GM20431 (cell line): ENCODE results near the gene ZNF385B.

Experiments
- in situ Hi-C: fragments of 300-500 bp; cut with MseI, MboI; formaldehyde crosslinking; loops from one replicate; pipeline ENCODE4 v1.15.0; 2020; ENCODE audit warnings: low sequenced_read_pairs; ENCODE audit not compliant: unreplicated experiment

Gene ZNF385B

DNA sequence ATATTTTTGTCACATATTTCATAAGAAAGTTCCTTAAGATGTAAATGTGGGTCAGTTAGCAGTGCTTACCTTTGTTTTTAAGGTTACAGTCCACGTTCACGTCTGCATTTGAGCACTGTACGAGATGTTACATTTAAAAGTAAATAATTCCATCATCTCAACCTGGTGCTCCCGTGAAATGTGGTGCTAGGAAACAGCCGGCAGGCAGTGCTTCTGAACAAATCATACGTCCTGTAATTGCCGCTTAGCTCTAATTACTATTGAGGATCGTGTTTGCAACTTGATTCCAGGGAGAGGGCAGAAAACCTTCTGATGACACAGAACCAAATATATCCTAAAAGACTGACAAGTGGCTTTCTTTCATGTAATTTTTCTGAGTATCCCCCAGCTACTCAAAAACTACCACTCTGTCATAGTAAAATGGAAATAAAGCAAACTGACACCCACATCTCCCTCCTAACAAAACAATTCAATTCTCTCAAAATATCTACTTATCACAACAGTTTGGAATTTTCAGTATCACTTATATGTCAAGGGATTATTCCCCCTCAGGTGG, 299.0 kb downstream of the ZNF385B start:
- in situ Hi-C loops: no loop called here

DNA sequence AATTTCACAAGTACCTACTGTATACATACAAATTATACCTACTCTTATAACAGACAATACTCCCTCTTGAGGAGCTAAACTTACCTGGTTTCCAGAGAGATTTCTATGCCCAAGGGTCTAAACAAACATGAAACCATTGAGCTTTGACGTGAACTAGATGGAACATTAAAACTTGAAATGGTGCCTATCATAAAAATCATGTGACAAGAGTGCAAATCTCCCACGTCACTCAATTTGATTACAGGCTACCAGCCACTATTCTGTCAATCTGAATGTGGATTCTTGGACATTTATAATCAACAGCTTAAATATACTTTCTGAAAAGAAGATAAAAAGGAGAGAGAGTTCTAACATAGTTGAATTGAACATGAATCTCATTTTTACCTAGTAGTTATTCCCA, 299.7 kb downstream of the ZNF385B start:
- in situ Hi-C loops: no loop called here

DNA sequence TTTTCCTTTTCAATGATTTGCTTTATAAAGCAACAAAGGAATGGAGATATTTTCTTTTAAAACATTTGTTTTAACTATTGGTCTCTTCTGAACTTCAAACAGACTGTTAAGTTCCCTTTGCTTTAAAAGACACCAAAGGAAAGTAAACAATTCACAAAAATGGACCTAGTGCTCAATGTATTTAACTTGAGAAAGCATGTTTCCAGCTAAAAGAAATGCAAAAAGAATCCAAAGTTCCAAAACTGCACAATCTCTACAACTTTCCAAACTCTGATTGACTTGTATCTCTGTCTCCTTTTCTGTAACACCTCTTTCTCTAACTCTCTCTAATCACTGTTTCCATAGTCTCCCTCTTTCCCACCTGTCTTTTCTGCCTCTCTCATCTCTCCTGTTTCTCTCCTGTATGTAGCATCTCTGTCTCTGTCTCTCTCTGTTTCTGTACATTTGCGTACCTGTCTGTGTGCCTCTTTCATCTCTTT, 301.1 kb downstream of the ZNF385B start:
- in situ Hi-C loops: no loop called here

DNA sequence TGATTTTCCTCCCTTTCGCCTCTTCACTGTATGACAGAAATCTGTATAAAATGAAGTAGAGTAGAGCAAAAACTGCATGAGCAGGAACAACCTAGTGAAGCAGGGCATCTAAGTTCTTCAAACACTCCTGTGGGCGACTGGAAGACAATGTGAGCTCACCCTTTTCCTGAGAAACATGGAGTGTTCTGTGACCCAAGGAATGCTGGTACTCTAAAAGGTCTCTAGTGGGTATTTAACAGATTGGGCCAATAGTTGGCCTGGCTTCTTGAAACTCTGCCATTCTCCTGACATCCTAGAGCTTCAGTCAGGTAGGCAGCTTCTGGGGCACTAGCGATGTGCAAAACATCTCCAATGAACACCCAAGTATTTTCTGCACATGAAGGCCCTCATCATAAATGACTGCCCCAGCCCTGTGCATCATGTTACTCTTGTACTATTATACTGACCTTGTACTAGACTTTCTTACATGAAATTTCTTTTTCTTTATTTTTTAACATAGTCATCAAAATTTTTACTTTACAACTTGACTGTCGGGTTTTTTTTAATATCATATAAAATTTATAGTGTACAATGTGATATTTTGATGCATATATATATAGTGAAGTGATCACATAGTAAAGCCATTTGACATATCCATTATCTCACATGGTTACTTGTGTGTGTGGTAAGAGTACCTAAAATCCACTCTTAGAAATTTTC, 302.2 kb downstream of the ZNF385B start:
- in situ Hi-C loops: no loop called here

DNA sequence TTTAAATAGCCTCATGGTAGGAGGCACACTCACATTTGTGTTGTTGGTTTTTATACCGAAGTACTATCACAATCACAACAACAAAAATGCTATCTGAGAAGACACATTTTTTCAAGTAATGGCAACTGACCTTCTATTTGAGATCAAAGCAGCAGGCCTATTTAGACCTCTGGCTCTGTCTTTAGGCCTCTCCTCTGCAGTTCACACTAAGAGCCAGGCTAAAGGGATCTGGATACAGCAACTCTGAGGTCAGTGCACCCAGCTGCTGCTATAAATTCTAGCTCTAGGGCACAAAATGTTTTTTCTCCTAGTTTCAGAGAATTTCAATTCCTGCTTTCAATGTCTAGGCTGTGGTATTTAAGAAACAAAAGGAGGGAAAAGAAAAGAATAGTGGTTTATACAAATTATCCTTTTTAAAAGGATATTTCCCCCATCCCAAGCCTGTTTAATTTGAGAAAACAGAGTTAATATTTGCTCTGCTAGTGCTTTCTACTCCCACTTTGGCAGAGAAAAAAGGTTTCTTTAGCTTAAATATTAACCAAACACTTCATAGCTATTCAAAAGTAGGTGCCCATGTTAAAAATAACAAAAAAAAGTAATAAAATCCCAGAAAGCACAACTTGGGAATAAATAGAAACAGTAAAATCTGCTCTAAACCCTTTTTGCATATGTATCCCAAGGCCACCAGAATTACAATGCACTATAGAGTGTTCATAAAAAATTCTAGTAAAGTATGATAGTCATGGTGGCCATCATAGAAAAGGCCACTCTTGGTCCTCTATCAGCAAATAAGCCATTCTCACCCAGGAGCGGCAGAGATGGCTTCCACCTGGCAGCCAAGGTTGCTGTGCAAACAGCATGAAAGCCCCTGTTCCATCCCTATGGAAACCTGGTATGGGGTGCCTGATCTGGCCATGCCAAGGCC, 303.1 kb downstream of the ZNF385B start:
- in situ Hi-C loops: no loop called here

DNA sequence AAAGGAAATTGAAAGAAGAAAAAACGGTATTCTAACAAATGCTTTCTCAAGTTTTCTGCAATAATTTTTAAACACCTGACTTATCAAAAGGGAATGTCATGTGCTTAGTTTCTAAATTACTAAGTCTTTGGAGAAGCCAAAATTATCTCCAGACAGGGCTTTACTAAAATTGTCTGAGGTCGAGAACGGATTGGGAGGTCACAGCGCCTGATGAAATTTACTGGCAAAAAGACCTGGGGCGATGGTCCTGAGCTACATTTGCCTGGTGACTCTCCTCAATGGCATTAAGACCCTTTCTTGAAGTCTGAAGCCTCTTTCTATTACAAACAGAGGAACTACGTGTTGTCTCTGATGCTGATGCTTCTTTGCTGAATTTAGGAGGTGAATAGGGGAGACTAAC, 305.0 kb downstream of the ZNF385B start:
- in situ Hi-C loops: no loop called here

DNA sequence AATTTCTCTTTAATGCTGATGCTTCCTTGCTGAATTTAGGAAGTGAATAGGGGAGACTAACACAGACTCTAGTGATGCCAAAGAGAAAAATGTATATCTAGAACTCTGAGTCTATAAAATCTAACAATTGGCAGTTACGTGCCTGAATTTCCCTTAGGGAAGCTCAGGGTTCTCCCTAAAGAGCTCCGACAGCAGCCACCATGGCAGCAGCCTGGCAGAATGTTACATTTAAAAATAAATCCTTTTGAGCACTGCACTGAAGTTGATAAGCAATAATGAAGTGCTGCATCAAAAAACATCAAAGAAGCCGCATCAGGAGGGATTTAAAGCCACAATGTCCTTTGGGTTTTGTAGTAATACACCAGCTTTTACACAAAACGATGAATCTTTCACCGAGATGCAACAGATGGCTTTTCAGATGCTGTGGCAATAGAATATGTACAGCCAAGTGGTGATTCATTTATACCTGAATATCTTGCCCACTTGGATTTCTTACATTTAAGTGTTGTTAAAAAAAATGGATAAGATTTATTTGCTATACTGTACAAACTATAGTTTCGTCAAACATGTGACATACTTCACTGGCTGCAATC, 305.6 kb downstream of the ZNF385B start:
- in situ Hi-C loops: no loop called here

DNA sequence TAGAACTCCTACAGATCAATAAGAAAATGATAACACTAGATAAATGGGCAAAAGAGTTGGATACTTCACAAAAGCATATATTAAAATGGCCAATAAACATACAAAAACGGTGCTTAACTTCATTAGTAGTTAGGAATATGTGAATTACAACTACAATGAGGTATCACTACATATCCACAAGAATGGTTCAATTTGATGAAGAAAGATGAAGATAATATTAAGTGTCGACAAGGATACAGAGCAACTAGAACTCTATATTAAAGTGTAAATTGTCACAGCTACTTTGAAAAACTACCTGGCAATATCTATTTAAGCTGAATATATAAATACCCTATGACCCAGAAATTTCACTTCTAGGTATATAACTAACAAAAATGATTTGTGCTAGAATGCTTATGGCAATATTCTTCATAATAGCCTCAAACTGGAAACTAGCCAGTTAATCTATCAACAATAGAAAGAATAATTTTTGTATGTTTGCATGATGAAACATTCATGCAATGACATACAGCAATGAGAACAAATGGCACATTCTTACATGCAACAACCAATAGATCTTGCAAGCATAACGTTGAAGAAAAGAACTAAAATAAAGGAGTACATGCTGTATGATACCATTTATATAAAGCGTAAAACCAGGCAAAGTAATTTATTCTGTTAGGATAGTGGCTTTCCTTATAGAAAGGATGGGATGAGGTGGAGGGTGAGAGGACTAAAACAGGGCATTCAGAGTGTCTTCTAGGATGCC, 306.6 kb downstream of the ZNF385B start:
- in situ Hi-C loops: no loop called here

DNA sequence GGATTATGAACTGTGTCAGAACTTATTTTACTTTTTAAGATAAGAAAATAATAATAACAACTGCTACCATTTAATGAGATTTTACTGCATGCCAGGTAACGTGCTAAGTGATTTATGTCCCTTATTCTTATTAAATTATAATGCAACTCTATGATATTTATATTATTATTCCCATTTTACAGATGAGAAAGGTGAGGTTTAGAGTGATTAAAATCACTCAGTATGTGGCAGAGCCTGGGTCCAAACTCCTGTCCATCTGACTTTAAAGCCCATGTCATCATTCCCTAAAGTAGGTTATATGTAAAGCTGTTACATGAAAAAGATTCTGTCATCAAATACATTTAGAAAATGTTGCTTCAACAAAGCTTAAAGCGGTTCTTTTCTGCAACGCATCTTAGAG, 308.0 kb downstream of the ZNF385B start:
- in situ Hi-C loops: no loop called here

DNA sequence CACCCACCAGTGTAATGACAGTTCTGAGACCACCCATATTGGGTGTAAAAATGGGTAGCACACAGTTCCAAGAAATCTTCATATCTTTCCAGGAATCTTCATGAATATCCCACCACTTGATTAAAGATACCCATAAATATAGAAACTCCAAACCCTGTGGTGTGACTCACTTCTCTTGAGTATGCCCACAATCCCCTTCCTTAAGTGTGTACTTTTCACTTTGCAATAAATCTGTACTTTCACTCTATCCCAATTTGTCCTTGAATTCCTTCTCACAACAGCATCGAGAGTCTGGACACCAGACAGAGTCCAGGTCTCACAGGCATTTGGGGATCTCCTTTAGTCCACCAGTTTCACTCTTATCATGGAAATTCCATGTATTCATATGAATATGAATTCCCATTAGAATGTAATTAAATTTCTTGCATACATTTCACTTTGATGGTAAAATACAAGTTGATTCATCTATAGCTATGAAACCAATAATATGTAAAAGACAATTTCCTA, 309.8 kb downstream of the ZNF385B start:
- in situ Hi-C loops: no loop called here

DNA sequence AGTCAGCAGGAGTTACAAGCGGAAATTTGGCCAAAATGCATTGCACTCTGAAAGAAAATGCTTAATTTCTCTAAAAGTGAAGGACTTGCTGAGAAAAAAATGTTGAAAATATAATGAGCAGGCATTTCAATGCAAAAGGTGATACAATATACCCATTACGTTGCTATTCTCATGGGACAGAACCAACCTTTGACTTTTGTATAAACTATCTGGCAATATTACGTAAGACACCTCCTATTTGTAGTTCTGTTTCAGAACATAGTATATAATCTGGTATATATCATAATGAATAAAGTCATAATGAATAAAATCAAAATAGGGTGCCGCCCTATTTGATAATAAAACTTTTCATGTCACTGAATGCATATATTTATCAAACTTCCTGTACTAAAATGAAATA, 310.6 kb downstream of the ZNF385B start:
- in situ Hi-C loops: no loop called here

DNA sequence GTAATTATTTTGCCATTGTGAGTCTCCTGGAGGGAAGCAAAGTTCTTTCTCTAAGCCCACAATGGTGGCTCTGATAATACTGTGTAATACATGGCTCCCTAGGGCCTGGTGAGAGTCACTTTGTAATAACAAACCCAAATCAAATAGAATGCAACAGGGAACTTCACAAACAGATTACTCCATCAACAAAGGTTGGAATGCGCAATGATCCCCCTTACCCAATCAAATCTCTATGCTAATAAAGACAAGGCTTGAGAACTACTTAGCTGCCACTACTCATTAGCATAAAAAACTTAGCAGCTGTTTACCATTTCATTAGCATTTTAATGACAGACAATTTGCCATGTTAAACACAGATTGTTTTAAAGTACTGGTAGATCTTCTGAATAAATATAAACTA, 311.2 kb downstream of the ZNF385B start:
- in situ Hi-C loops: no loop called here

DNA sequence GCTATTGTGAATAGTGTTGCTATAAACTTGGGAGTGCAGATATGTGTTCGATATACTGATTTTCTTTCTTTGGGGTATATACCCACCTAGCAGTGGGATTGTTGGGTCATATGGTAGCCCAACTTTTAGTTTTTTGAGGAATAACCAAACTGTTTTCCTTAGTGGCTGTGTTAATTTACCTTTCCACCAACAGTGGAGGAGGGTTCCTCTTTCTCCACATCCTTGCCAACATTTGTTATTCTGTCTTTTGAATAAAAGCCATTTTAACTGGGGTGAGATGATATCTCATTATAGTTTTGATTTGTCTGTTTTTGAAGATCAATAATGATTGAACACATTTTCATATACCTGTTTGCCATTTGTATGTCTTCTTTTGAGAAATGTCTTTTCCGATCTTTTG, 314.8 kb downstream of the ZNF385B start:
- in situ Hi-C loops: no loop called here

DNA sequence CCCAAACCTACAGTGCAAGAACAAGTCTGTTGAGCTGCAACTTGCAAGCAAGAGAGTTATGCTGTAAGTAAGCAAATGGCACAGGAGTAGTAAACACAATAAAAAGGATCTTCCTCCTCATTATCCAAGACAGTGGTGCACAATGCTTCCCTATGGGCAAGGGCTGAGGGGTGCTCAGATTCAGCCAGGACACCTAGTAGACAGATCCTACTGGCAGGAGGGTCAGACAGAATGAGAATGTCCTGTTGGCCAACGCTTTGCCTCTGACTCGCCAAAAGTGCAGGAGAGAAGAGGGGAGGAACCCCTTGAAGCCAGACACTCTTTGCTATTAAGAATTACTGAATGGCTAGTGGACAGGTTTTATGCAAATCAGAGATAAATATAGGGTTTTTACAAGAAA, 316.4 kb downstream of the ZNF385B start:
- in situ Hi-C loops: no loop called here

DNA sequence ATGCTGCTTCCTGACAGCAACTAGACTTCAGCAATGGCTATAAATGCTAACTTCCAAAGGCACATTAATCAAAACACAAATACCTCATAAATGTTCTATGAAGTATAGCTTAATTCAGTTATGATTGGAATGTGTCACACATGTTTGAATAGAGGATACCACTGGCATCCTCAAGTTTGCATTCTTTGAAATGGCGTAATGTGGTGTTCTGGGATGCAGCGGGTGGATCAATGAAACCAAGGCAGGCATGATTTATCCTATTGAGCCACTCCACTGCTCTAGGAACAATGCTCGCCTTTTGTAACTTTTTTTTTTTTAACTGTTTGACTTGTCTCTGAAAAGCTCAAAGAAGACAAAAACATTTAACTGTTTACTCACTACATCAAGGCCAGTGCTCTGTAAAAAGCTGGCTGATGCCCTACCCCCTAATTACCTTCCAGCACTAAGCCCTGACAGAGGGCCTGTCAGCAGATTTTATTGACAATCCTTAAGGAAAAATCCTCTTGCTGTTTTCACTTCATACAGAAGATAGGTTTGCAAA, 318.0 kb downstream of the ZNF385B start:
- in situ Hi-C loops: no loop called here

DNA sequence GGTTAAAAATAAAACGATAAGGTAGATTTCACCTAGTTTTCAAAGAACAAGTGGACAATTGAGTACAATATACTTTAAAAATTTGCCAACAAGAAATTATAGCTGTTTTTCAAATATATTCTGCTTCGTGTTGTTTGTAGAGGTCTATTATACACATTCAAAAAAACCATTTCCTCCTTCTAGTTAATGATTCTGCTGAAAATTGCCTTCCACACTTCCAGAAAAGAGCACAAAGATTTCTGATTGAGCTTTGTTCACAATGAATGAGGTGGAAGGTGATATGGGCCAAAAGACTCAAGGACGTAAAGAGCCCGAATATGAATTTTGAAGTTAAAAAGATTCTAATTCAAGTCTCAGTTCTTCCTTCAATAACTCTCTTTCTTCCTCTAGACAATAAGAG, 319.8 kb downstream of the ZNF385B start:
- in situ Hi-C loops: no loop called here

DNA sequence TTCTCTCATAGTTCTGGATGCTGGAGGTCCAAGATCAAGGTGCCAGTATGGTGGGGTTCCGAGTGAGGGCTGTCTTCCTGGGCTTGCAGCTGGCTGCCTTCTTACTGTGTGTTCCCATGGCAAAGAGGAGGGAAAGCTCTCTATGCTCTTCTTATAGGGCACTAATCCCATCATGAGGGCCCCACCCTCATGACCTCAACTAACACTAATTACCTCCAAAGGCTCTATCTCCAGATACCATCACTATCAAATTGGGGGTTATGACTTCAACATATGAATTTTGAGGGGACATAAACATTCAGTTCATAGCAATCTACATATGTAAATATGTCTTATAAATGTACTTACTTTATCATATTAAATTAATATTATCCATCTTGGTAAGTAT, 322.3 kb downstream of the ZNF385B start:
- in situ Hi-C loops: no loop called here

DNA sequence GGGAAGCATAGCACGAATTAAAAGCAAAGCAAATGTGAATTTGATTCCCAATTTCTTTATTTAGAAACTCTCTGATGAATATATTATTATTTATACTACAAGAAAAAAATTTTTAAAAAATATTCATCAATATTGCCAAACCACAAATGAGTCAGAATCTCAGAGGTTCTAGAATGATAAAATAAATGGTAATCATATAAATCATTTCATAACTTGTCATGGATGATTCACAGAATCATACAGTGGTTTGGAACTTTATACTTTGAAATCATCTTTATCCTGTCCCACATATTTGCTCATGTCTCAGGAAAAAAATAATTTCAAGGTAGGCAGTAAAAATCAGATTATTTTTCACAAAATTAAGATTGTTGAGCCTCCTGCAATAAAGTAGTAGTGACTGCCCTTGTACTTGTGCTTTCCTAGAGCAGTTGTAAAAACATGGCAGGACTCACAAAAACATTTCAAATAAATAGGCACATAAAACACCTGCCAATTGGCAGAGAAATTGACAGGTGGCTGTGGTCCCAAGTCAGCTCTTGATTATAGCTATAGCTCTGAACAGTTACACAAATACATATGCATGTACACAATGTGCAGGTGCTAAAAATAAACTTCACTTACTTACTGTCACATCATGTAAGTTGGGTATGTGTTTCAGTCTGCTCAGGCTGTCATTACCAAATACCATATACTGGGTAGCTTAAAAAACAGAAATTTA, 322.8 kb downstream of the ZNF385B start:
- in situ Hi-C loops: no loop called here

DNA sequence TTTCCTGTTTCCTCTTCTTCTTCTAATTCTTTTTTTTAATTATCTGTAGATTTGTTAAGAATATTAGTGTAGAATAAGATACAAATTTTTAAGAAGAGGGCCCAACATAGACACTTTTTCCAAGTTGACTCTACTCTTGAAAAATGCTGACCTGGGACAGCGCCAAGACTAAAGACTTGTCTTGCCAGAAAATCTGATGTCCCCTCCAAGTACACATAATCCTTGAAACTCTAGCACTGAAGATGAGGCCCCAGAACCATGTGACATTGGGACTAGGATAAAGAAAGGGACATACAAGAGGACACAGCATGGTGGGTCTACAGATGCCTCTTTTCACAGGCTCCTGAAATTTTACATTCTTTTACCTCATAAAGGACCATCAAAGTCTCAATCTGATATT, 325.2 kb downstream of the ZNF385B start:
- in situ Hi-C loops: no loop called here
